GM12878 (cell line): ENCODE results near the gene ECPAS. TPM values are rescaled to one million over a fixed set of nuclear protein-coding genes. Genes with fewer than 3 reads are reported as not detected.
A peak's percentile ranks its signal among the peaks of the same experiment; 100 is the strongest.

Experiments
- ATAC-seq: fragments of 200-7000 bp; cut with Tn5 transposase; 3 replicates; pipeline ENCODE4 v1.9.1; 2020; ENCODE audit warnings: mild to moderate bottlenecking, moderate library complexity
- BruUV-seq: library from RNA; stranded (reverse); fragments of 400-500 nt; replicated peaks from 2 replicates; lab custom pipeline; 2021; lab: Mats Ljungman, UMichigan
- CTCF ChIA-PET: fragments of 300-600 bp; sonication (Branson Sonifier 250); formaldehyde crosslinking; extraction: SDS; loops from one replicate; lab custom pipeline; 2021; ENCODE audit warnings: inconsistent platforms; lab: Yijun Ruan, JAX
- POLR2A ChIA-PET: fragments of 350-600 bp; formaldehyde crosslinking; extraction: SDS; loops from one replicate; lab custom pipeline; 2021; ENCODE audit warnings: inconsistent platforms; lab: Charles Lee
- RAD21 ChIA-PET: fragments of 300-600 bp; sonication (Branson Sonifier 250); formaldehyde crosslinking; loops from one replicate; lab custom pipeline; 2023; ENCODE audit warnings: antibody characterized with exemption; ENCODE audit not compliant: unreplicated experiment; lab: Charles Lee
- SMC1A ChIA-PET: fragments of 300-600 bp; sonication (Branson Sonifier 250); formaldehyde crosslinking; loops from one replicate; lab custom pipeline; 2023; ENCODE audit not compliant: unreplicated experiment, uncharacterized antibody; lab: Charles Lee
- DNase-seq: peaks from one replicate; pipeline ENCODE4 v3.0.0-alpha.2; 2011; ENCODE audit warnings: low read depth, low spot score
- FAIRE-seq: peaks from 3 replicates; lab custom pipeline; 2011; peaks lifted over from hg19 to GRCh38; lab: Jason Lieb, UNC
- H2AFZ ChIP-seq: 2 replicates; pipeline ENCODE4 v1.6.0; 2011; ENCODE audit warnings: low read depth, low read length, control low read depth; ENCODE audit not compliant: control insufficient read depth
- H3K27ac ChIP-seq: 2 replicates; pipeline ENCODE4 v1.5.1; 2011; ENCODE audit warnings: control low read depth; ENCODE audit not compliant: control insufficient read depth, insufficient read depth
- H3K27me3 ChIP-seq, 2 experiments: replicated peaks in 1 of 2; 2 replicates each; pipeline versions ENCODE4 v1.6.0 to v1.6.1; 2011; ENCODE audit warnings: low read length in 1 of 2; ENCODE audit not compliant: control insufficient read depth in 2 of 2, insufficient read depth in 2 of 2
- H3K36me3 ChIP-seq, 2 experiments: 2 replicates each; pipeline ENCODE4 v1.5.1; 2011; ENCODE audit warnings: low read length in 1 of 2; ENCODE audit not compliant: control insufficient read depth in 2 of 2, insufficient read depth in 2 of 2
- H3K4me1 ChIP-seq: 2 replicates; pipeline ENCODE4 v1.6.1; 2011; ENCODE audit warnings: mild to moderate bottlenecking, low read length, moderate library complexity, mixed read lengths; ENCODE audit not compliant: control insufficient read depth, insufficient read depth
- H3K4me2 ChIP-seq: 2 replicates; pipeline ENCODE4 v1.6.0; 2011; ENCODE audit warnings: control low read depth; ENCODE audit not compliant: control insufficient read depth, insufficient read depth
- H3K4me3 ChIP-seq: fragments of 200-600 bp; sonication (generic); 2 replicates; pipeline ENCODE4 v1.5.1; 2016
- H3K79me2 ChIP-seq: 2 replicates; pipeline ENCODE4 v1.6.0; 2011; ENCODE audit warnings: low read length; ENCODE audit not compliant: control insufficient read depth, insufficient read depth
- H3K9ac ChIP-seq: 2 replicates; pipeline ENCODE4 v1.8.0; 2011; ENCODE audit warnings: low read length, control low read depth, mixed read lengths; ENCODE audit not compliant: control insufficient read depth, insufficient read depth
- H3K9me3 ChIP-seq: replicated peaks from 3 replicates; pipeline ENCODE4 v1.5.1; 2011; ENCODE audit warnings: mild to moderate bottlenecking, low read length; ENCODE audit not compliant: control insufficient read depth, insufficient read depth
- H4K20me1 ChIP-seq: 2 replicates; pipeline ENCODE4 v1.6.0; 2011; ENCODE audit not compliant: control insufficient read depth, insufficient read depth
- IKZF1 ChIP-seq: fragments of 450-650 bp; conservative IDR thresholded peaks from 2 replicates; pipeline ENCODE4 v1.6.1; 2017; ENCODE audit warnings: antibody characterized with exemption, mild to moderate bottlenecking
- NFYB ChIP-seq: IDR thresholded peaks from 2 replicates; pipeline ENCODE4 v1.6.1; 2011; ENCODE audit warnings: low read depth, mild to moderate bottlenecking, low read length, improper control_type of control experiment, moderate library complexity; ENCODE audit not compliant: insufficient read depth
- RAD51 ChIP-seq: fragments of 450-650 bp; IDR thresholded peaks from 2 replicates; pipeline ENCODE4 v1.6.1; 2016; ENCODE audit warnings: moderate library complexity, mild to moderate bottlenecking, inconsistent platforms
- RELA ChIP-seq: fragments of 450-650 bp; IDR thresholded peaks from 2 replicates; pipeline ENCODE4 v1.8.0; 2014; ENCODE audit warnings: borderline replicate concordance; ENCODE audit not compliant: partially characterized antibody
- SMARCA5 ChIP-seq: fragments of 450-650 bp; IDR thresholded peaks from 2 replicates; pipeline ENCODE4 v1.6.1; 2017; ENCODE audit warnings: mild to moderate bottlenecking
- WGBS: methylation state at CpG from one replicate; pipeline ENCODE4 v1.1.6; 2016; ENCODE audit warnings: low lambda C conversion rate; ENCODE audit not compliant: insufficient replicate concordance, insufficient coverage; ENCODE audit errors: missing lambda C conversion rate; 5-methylcytosine and 5-hydroxymethylcytosine counted together
- in situ Hi-C: fragments of 300-500 bp; cut with MboI; formaldehyde crosslinking; loops from 9 replicates; pipeline ENCODE4 v1.14.3; 2018; ENCODE audit warnings: mixed read lengths
- intact Hi-C: fragments of 100-400 bp; cut with micrococcal nuclease; formaldehyde crosslinking; loops from one replicate; pipeline ENCODE4 v1.14.2; 2022; ENCODE audit not compliant: unreplicated experiment
- polyA plus RNA-seq, 11 experiments: library from polyadenylated mRNA; depleted of rRNA in 4 of 11; unstranded in 6 of 11; stranded (reverse) in 5 of 11; fragments of >200 nt; fragmentation: Nextera tagmentation in 4 of 11; fragmentation: Illumina TruSeq in 1 of 11; extraction: Ambion mirVana in 4 of 11; extraction: Trizol in 1 of 11; gene quantifications; 1 replicate in 1 of 11; 2 replicates in 10 of 11; pipeline versions ENCODE4 v1.2.1 to v1.2.3, GENCODE V29; 2011 to 2016; ENCODE audit warnings: inconsistent platforms in 2 of 11, missing spikeins in 2 of 11, low read depth in 1 of 11
- total RNA-seq, 4 experiments: library from RNA; depleted of rRNA in 3 of 4; stranded (reverse); fragments of >200 nt in 3 of 4; fragmentation: Illumina TruSeq in 1 of 4; extraction: Trizol in 1 of 4; gene quantifications; 2 replicates each; pipeline versions ENCODE4 v1.2.1 to v1.2.3, GENCODE V29; 2013 to 2021
- TF ChIP-seq, protein P1 (sequence below): fragments of 450-650 bp; formaldehyde crosslinking; IDR thresholded peaks from 2 replicates; pipeline ENCODE4 v1.4.0; 2020; ENCODE audit warnings: mild to moderate bottlenecking, moderate library complexity
- TF ChIP-seq, protein P2 (sequence below): fragments of 450-650 bp; IDR thresholded peaks from 2 replicates; pipeline ENCODE4 v1.6.1; 2017; ENCODE audit warnings: borderline replicate concordance

The ECPAS gene
- total and polyA plus RNA-seq, 10 of the 15 experiments (the other 5 are each of a cell fraction or from before 2014, with no cell fraction given) = 11.2 to 69.8 (median 50.1) TPM

DNA sequence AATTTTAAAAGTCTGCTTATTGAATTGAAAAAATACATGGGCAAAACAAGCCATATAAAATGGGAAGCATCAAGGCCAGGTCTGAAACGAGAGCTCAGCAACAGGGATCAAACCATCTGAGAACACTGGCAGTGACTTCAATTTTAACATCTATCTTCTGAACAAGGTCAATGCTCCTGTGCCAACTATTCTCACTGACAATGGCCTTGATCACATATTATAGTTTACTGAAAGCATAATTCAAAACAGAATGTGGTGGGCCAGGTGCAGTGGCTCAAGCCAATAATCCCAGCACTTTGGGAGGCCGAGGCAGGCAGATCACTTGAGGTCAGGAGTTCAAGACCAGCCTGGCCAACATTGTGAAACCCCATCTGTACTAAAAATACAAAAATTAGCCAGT is 9.0 kb downstream of the ECPAS start (continued):
- TF ChIP-seq, protein P1, sequence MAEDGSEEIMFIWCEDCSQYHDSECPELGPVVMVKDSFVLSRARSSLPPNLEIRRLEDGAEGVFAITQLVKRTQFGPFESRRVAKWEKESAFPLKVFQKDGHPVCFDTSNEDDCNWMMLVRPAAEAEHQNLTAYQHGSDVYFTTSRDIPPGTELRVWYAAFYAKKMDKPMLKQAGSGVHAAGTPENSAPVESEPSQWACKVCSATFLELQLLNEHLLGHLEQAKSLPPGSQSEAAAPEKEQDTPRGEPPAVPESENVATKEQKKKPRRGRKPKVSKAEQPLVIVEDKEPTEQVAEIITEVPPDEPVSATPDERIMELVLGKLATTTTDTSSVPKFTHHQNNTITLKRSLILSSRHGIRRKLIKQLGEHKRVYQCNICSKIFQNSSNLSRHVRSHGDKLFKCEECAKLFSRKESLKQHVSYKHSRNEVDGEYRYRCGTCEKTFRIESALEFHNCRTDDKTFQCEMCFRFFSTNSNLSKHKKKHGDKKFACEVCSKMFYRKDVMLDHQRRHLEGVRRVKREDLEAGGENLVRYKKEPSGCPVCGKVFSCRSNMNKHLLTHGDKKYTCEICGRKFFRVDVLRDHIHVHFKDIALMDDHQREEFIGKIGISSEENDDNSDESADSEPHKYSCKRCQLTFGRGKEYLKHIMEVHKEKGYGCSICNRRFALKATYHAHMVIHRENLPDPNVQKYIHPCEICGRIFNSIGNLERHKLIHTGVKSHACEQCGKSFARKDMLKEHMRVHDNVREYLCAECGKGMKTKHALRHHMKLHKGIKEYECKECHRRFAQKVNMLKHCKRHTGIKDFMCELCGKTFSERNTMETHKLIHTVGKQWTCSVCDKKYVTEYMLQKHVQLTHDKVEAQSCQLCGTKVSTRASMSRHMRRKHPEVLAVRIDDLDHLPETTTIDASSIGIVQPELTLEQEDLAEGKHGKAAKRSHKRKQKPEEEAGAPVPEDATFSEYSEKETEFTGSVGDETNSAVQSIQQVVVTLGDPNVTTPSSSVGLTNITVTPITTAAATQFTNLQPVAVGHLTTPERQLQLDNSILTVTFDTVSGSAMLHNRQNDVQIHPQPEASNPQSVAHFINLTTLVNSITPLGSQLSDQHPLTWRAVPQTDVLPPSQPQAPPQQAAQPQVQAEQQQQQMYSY = no peak

DNA sequence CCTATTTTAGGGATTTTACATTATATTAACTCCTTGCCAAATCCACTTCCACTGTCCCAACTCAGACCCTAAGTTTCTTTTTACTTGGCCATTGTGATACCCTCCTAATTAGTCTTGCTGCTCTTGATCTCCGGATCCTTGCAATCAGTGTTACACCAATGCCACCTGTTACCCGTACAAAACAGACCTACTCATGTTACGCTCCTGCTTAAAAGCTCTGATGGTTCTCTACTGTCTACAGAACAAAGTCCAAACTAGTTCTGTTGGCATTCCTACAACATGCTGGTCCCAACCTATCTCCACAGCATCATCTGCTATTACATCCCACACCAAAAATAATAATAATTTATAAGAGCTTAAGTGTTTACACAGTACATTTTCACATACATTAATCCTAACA is 9.8 kb downstream of the ECPAS start:
- WGBS = 100% methylated on average over 3 of the region's 3 CpGs
- Histone ChIP-seq H3K4me3 (no peak overlapping the region), H4K20me1 (no peaks in the 10 kb centered on the region), H3K4me2 (no peak overlapping the region), H2AFZ (no peak overlapping the region), H3K27me3 (no peaks in the 10 kb centered on the region), H3K79me2 (peaks cover 87% of the 10 kb centered on the region)
- FAIRE-seq (no peak), DNase-seq (no peak)
- POLR2A ChIA-PET = no interaction called here
- intact Hi-C loops = no loop called here
- TF ChIP-seq NFYB (no peak), RAD51 (no peak), RELA (no peak), IKZF1 (no peak), SMARCA5 (no peak)
- TF ChIP-seq, protein P2, sequence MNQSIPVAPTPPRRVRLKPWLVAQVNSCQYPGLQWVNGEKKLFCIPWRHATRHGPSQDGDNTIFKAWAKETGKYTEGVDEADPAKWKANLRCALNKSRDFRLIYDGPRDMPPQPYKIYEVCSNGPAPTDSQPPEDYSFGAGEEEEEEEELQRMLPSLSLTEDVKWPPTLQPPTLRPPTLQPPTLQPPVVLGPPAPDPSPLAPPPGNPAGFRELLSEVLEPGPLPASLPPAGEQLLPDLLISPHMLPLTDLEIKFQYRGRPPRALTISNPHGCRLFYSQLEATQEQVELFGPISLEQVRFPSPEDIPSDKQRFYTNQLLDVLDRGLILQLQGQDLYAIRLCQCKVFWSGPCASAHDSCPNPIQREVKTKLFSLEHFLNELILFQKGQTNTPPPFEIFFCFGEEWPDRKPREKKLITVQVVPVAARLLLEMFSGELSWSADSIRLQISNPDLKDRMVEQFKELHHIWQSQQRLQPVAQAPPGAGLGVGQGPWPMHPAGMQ = no peak
- TF ChIP-seq, all 136 proteins: peak for 0
- no peaks in the 10 kb centered on the region for H3K9me3 ChIP-seq
- SMC1A ChIA-PET = interaction anchor here (2.6 kb wide), 1 partner anchor 15 kb away, joined by 11 read pairs; no protein-coding TSS in a partner anchor
- no peak overlapping the region for H3K9ac ChIP-seq
- BruUV-seq = TSS peak; percentile 9
- RAD21 ChIA-PET = interaction anchor here (1.9 kb wide), 1 partner anchor 15 kb away, joined by 6 read pairs; no protein-coding TSS in a partner anchor
- CTCF ChIA-PET = no interaction called here
- no peaks in the 10 kb centered on the region; a peak in 1 of 4 replicates for H3K36me3 ChIP-seq
- peaks cover 14% of the 10 kb centered on the region for H3K4me1 ChIP-seq
- ATAC-seq = no peak
- in situ Hi-C loops = no loop called here
- H3K27ac ChIP-seq = no peak overlapping the region
